GM19438 (cell line): ENCODE results near the gene HLA-F.

Experiments
- ATAC-seq: cut with Tn5 transposase; IDR thresholded peaks from one replicate; pipeline ENCODE4 v1.9.1; 2021; ENCODE audit warnings: low read depth; ENCODE audit not compliant: unreplicated experiment

HLA-F gene

GRCh38 chr6:29723262-29723665 lies at the start of gene HLA-F:
Gene HLA-F, plus strand, starts transcription at chr6:29723434. Its CDS starts 30 bp downstream, at chr6:29723464.
- ATAC-seq = peak; percentile 78

GRCh38 chr6:29674008-29674407 lies 49.2 kb upstream of the HLA-F start:
- no peak for ATAC-seq

- ATAC-seq = no peak
Observed at GRCh38 chr6:29675561-29675960, 47.7 kb upstream of the HLA-F start.

- no peak for ATAC-seq
Observed at GRCh38 chr6:29676981-29677601, 46.1 kb upstream of the HLA-F start.

- ATAC-seq = no peak
Observed at GRCh38 chr6:29678114-29678513, 45.1 kb upstream of the HLA-F start.

GRCh38 chr6:29679962-29680361 lies 43.3 kb upstream of the HLA-F start:
- ATAC-seq = no peak

GRCh38 chr6:29680416-29680815 lies 42.8 kb upstream of the HLA-F start:
- no peak for ATAC-seq

- ATAC-seq = no peak
Observed at GRCh38 chr6:29680904-29681303, 42.3 kb upstream of the HLA-F start, which contains the start of gene ZFP57. Gene ZFP57, minus strand, starts transcription at chr6:29681152. Its CDS starts 4,149 bp downstream, at chr6:29677003.

GRCh38 chr6:29681811-29682210 lies 41.4 kb upstream of the HLA-F start:
- ATAC-seq = no peak

- no peak for ATAC-seq
Observed at GRCh38 chr6:29685718-29686326, 37.4 kb upstream of the HLA-F start.

- ATAC-seq = no peak
Observed at GRCh38 chr6:29694637-29695036, 28.6 kb upstream of the HLA-F start.

- no peak for ATAC-seq
Observed at GRCh38 chr6:29696147-29697125, 26.8 kb upstream of the HLA-F start.

GRCh38 chr6:29702519-29703103 lies 20.6 kb upstream of the HLA-F start:
- no peak for ATAC-seq

GRCh38 chr6:29705389-29706231 lies 17.6 kb upstream of the HLA-F start:
- no peak for ATAC-seq

- ATAC-seq = no peak
Observed at GRCh38 chr6:29708432-29709179, 14.6 kb upstream of the HLA-F start.

- no peak for ATAC-seq
Observed at GRCh38 chr6:29709188-29709587, 14.0 kb upstream of the HLA-F start.

GRCh38 chr6:29710281-29710941 lies 12.8 kb upstream of the HLA-F start:
- no peak for ATAC-seq

- ATAC-seq = no peak
Observed at GRCh38 chr6:29720863-29721262, 2.4 kb upstream of the HLA-F start.
